SK-N-SH treated with all-trans-retinoic acid at 6 μM for 48 hours (cell line): ENCODE data around the gene FHOD3.

ENCODE experiments used
- ARNTL ChIP-seq: fragments of 450-650 bp; formaldehyde crosslinking; IDR thresholded peaks from 2 replicates; pipeline ENCODE4 v1.5.0; 2020; ENCODE audit warnings: low read depth, mild to moderate bottlenecking, moderate library complexity, borderline replicate concordance
- RARB ChIP-seq: fragments of 250-450 bp; sonication (Bioruptor Pico); IDR thresholded peaks from 2 replicates; pipeline ENCODE4 v1.8.0; 2021; ENCODE audit warnings: mild to moderate bottlenecking, moderate library complexity
- ZFP3 ChIP-seq: fragments of 250-450 bp; sonication (Bioruptor Pico); IDR thresholded peaks from 2 replicates; pipeline ENCODE4 v1.5.0; 2020; ENCODE audit warnings: mild to moderate bottlenecking, moderate library complexity
- ZNF70 ChIP-seq: fragments of 450-650 bp; formaldehyde crosslinking; IDR thresholded peaks from 2 replicates; pipeline ENCODE4 v1.5.0; 2020; ENCODE audit warnings: mild to moderate bottlenecking, moderate library complexity
- TF ChIP-seq, protein P1 (sequence below): fragments of 250-450 bp; sonication (Bioruptor Pico); IDR thresholded peaks from 2 replicates; pipeline ENCODE4 v1.8.0; 2020; ENCODE audit warnings: mild to moderate bottlenecking, moderate library complexity, borderline replicate concordance
- TF ChIP-seq, protein P2 (sequence below): fragments of 250-450 bp; sonication (Bioruptor Pico); IDR thresholded peaks from 2 replicates; pipeline ENCODE4 v1.5.1; 2020; ENCODE audit warnings: low read depth, mild to moderate bottlenecking, moderate library complexity

DNA sequence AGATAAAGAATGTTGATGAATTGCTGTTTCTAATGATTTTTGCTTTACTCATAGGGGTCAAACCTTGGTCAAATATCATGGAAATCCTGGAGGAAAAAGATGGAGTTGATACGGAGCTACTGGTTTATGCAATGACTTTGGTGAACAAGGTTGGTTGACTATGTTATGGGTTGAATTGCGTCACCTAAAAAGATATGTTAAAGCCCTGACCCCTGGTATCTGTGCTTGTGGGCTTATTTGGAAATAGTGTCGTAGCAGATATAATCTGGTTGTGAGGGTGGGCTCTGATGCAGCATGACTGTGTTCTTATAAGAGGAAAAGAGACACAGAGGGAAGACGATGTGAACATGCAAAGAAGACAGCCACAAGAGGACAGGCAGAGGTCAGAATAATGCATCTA, 305.1 kb downstream of the FHOD3 start:
- TF ChIP-seq ZNF70 (CRISPR knock-in tag) (no peak), RARB (CRISPR knock-in tag) (no peak), ARNTL (CRISPR knock-in tag) (no peak), ZFP3 (CRISPR knock-in tag) (no peak)
- TF ChIP-seq, protein P1, sequence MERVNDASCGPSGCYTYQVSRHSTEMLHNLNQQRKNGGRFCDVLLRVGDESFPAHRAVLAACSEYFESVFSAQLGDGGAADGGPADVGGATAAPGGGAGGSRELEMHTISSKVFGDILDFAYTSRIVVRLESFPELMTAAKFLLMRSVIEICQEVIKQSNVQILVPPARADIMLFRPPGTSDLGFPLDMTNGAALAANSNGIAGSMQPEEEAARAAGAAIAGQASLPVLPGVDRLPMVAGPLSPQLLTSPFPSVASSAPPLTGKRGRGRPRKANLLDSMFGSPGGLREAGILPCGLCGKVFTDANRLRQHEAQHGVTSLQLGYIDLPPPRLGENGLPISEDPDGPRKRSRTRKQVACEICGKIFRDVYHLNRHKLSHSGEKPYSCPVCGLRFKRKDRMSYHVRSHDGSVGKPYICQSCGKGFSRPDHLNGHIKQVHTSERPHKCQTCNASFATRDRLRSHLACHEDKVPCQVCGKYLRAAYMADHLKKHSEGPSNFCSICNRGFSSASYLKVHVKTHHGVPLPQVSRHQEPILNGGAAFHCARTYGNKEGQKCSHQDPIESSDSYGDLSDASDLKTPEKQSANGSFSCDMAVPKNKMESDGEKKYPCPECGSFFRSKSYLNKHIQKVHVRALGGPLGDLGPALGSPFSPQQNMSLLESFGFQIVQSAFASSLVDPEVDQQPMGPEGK = no peak
- TF ChIP-seq, protein P2, sequence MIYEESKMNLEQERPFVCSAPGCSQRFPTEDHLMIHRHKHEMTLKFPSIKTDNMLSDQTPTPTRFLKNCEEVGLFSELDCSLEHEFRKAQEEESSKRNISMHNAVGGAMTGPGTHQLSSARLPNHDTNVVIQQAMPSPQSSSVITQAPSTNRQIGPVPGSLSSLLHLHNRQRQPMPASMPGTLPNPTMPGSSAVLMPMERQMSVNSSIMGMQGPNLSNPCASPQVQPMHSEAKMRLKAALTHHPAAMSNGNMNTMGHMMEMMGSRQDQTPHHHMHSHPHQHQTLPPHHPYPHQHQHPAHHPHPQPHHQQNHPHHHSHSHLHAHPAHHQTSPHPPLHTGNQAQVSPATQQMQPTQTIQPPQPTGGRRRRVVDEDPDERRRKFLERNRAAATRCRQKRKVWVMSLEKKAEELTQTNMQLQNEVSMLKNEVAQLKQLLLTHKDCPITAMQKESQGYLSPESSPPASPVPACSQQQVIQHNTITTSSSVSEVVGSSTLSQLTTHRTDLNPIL (CRISPR knock-in tag) = no peak
